ENCODE measurements around the gene HNMT. TPM values are rescaled to one million over a fixed set of nuclear protein-coding genes. Genes with fewer than 3 reads are reported as not detected.

Gene HNMT
- total and polyA plus RNA-seq, 2 of the 13 experiments (the other 11 are each of a cell fraction or from before 2014, with no cell fraction given), result 279 to 309 TPM

DNA sequence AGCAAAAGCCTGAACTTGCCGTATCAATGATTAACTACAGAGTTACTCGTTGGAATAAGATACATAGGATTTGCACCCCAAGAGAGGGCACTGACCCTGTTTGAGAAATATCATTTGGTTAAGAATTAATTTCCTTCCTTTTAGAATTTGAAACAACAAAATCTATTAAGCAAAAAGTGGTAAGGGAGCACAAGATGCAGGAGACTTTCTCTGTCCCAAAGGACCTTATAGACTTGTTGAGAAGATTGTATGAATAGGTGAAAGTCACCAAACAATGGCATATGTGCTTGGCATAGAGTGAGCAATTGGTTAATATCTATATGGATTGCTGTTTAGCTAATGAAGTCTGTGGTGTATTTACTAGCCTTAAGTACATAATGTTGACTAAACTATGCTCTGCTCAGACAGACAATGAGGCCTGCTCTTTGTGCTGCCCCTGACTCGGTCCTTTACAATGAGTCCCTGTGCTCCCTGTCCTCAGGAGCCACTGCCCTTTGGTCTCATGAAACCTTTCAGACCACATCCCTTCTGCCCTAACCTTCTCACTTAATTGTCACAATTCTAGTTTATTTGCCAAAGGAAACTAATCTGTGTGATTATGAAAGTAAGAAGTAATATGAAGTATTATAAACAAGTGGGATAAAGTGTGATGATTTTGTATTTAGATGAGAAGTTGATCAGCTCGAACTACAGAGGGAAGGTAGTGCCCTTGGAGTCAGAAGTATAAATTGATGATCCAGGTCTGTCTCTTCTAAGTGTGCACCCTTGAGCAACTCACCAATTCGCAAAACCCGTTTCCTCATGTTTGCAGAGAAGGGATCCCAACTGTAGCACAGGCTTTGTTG is 21.2 kb upstream of the HNMT start (continued):
- TF ChIP-seq SNAI1 (CRISPR knock-in tag; IDR thresholded peaks at IDR 0.05; ENCODE audit: borderline replicate concordance) (no peak; the same call in 1 of the 2 replicates), MATR3 (CRISPR knock-in tag; IDR thresholded peaks at IDR 0.05) (no peak), ZFP82 (CRISPR knock-in tag; IDR thresholded peaks at IDR 0.05; ENCODE audit: borderline replicate concordance) (no peak), FOXJ3 (CRISPR knock-in tag; IDR thresholded peaks at IDR 0.05; ENCODE audit: borderline replicate concordance) (peak; percentile 96), ETV5 (CRISPR knock-in tag; IDR thresholded peaks at IDR 0.05; ENCODE audit: borderline replicate concordance) (peak; percentile 86), MZF1 (CRISPR knock-in tag; IDR thresholded peaks at IDR 0.05; ENCODE audit: borderline replicate concordance) (no peak), KAT8 (CRISPR knock-in tag; IDR thresholded peaks at IDR 0.05) (peak; percentile 10), TRIM24 (CRISPR knock-in tag; IDR thresholded peaks at IDR 0.05) (0 out of 2 replicates have a peak, but pooled peaks have one; percentile 45), BORCS8-MEF2B (CRISPR knock-in tag; IDR thresholded peaks at IDR 0.05) (peak; percentile 75), MEF2D (CRISPR knock-in tag; IDR thresholded peaks at IDR 0.05) (peak; percentile 86), GATA4 (IDR thresholded peaks at IDR 0.05; ENCODE audit: borderline replicate concordance, low read depth) (peak; percentile 70; the same call in 1 of the 2 replicates), JUN (CRISPR knock-in tag; IDR thresholded peaks at IDR 0.05) (peak; percentile 77; the same call in 1 of the 2 replicates)
- TF ChIP-seq, protein P1, sequence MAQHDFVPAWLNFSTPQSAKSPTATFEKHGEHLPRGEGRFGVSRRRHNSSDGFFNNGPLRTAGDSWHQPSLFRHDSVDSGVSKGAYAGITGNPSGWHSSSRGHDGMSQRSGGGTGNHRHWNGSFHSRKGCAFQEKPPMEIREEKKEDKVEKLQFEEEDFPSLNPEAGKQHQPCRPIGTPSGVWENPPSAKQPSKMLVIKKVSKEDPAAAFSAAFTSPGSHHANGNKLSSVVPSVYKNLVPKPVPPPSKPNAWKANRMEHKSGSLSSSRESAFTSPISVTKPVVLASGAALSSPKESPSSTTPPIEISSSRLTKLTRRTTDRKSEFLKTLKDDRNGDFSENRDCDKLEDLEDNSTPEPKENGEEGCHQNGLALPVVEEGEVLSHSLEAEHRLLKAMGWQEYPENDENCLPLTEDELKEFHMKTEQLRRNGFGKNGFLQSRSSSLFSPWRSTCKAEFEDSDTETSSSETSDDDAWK (CRISPR knock-in tag; IDR thresholded peaks at IDR 0.05), result no peak
- TF ChIP-seq, protein P2, sequence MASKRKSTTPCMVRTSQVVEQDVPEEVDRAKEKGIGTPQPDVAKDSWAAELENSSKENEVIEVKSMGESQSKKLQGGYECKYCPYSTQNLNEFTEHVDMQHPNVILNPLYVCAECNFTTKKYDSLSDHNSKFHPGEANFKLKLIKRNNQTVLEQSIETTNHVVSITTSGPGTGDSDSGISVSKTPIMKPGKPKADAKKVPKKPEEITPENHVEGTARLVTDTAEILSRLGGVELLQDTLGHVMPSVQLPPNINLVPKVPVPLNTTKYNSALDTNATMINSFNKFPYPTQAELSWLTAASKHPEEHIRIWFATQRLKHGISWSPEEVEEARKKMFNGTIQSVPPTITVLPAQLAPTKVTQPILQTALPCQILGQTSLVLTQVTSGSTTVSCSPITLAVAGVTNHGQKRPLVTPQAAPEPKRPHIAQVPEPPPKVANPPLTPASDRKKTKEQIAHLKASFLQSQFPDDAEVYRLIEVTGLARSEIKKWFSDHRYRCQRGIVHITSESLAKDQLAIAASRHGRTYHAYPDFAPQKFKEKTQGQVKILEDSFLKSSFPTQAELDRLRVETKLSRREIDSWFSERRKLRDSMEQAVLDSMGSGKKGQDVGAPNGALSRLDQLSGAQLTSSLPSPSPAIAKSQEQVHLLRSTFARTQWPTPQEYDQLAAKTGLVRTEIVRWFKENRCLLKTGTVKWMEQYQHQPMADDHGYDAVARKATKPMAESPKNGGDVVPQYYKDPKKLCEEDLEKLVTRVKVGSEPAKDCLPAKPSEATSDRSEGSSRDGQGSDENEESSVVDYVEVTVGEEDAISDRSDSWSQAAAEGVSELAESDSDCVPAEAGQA (IDR thresholded peaks at IDR 0.05; ENCODE audit: low read depth), result no peak
- TF ChIP-seq, protein P2 (CRISPR knock-in tag; IDR thresholded peaks at IDR 0.05; ENCODE audit: borderline replicate concordance), result peak; percentile 73; the same call in 1 of the 2 replicates
- TF ChIP-seq, protein P3, sequence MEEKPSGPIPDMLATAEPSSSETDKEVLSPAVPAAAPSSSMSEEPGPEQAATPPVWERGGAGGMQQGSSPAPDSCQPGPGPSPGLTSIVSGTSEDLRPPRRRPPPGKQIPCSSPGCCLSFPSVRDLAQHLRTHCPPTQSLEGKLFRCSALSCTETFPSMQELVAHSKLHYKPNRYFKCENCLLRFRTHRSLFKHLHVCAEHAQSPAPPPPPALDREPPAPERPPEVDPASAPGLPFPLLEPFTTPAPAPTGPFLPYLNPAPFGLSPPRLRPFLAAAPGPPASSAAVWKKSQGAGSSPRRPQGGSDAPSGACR (CRISPR knock-in tag; IDR thresholded peaks at IDR 0.05), result no peak
- TF ChIP-seq, protein P4, sequence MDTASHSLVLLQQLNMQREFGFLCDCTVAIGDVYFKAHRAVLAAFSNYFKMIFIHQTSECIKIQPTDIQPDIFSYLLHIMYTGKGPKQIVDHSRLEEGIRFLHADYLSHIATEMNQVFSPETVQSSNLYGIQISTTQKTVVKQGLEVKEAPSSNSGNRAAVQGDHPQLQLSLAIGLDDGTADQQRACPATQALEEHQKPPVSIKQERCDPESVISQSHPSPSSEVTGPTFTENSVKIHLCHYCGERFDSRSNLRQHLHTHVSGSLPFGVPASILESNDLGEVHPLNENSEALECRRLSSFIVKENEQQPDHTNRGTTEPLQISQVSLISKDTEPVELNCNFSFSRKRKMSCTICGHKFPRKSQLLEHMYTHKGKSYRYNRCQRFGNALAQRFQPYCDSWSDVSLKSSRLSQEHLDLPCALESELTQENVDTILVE (CRISPR knock-in tag; IDR thresholded peaks at IDR 0.05), result 0 out of 2 replicates have a peak, but pooled peaks have one; percentile 32
- TF ChIP-seq, protein P5, sequence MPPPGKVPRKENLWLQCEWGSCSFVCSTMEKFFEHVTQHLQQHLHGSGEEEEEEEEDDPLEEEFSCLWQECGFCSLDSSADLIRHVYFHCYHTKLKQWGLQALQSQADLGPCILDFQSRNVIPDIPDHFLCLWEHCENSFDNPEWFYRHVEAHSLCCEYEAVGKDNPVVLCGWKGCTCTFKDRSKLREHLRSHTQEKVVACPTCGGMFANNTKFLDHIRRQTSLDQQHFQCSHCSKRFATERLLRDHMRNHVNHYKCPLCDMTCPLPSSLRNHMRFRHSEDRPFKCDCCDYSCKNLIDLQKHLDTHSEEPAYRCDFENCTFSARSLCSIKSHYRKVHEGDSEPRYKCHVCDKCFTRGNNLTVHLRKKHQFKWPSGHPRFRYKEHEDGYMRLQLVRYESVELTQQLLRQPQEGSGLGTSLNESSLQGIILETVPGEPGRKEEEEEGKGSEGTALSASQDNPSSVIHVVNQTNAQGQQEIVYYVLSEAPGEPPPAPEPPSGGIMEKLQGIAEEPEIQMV (CRISPR knock-in tag; IDR thresholded peaks at IDR 0.05; ENCODE audit: low read depth), result no peak

Data from HepG2 (cell line).